Measurements from ENCODE around the gene TEDDM1. TPM values are rescaled to one million over a fixed set of nuclear protein-coding genes. Genes with fewer than 3 reads are reported as not detected.

TEDDM1 gene
- total RNA-seq, 6 experiments from 2014 or later = not detected

- DNase-seq = no peak
- Mint-ChIP-seq H3K4me3 (no peak overlapping the region), H3K27ac (no peak overlapping the region), H3K9me3 (no peaks in the 10 kb centered on the region), H3K27me3 (ENCODE audit: insufficient read depth) (peaks cover 10% of the 10 kb centered on the region), H3K4me1 (ENCODE audit: low read depth) (no peaks in the 10 kb centered on the region), H3K36me3 (ENCODE audit: low read depth) (no peaks in the 10 kb centered on the region)
- TF ChIP-seq CTCF (IDR thresholded peaks at IDR 0.05) = no peak
Measured at GRCh38 chr1:182430263-182431068, 30.0 kb upstream of the TEDDM1 start.

DNA sequence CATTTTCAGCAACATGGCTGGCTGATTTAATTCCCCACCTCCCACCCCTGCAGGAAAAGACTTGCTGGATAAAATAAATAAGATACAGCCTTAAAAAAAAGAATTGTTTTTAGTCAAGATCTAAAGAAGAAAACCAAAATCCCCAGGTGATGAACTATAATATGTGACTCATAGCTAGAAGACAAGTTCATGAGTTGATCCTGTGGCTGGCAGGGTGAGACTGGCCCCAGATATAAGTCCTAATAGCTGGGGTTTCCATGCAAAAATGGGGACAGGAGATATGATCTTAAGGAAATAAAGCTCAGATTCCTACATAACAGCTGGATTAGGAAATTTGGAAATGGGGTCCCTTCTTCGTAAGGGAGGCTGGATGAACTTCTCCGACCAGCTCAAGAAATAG is 27.6 kb upstream of the TEDDM1 start:
- no peak for DNase-seq
- Mint-ChIP-seq H3K4me1 (ENCODE audit: low read depth) (no peaks in the 10 kb centered on the region), H3K36me3 (ENCODE audit: low read depth) (no peaks in the 10 kb centered on the region), H3K4me3 (no peak overlapping the region), H3K9me3 (no peaks in the 10 kb centered on the region), H3K27ac (no peak overlapping the region), H3K27me3 (ENCODE audit: insufficient read depth) (peaks cover 10% of the 10 kb centered on the region)
- TF ChIP-seq CTCF (IDR thresholded peaks at IDR 0.05) = no peak

DNA sequence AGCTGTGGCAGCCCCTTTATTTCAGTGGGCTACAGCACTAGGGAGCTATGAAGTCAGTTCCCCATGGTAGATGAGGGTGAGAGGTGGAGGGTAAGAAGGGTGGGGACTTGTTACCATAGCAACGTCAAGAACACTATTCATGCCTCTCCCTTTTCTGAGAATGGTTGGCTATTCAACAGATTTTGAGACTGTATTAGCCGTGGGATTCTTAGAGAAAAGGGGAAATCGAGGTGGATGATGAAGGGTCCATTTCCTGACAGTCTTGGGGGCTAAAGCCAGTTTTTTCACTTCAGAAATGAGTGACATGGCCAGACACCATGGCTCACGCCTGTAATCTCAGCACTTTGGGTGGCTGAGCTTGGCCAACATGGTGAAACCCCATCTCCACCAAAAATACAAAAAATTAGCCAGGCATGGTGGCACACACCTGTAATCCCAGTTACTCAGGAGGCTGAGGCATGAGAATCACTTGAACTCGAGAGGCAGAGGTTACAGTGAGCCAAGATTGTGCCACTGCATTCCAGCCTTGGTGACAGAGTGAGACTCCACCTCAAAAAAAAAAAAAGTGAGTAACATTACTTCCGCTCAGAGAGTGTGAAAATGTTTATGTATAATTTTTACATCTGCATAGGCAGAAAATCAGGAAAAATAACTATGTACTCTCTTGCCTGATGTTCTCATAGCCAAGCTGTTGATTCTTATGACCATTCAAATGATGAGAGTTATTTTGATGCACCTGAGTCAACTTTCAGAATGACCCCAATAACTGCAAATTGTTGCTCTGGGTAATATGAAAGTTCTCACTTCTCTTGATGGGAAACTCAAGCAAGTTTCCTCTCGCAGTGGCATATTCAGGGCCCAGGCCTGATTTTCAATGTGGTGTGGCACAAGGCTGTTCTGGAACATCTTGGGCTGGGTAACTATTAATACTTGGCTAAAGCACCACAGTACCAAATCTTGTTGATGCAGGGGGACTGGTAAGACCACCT is 26.3 kb upstream of the TEDDM1 start:
- Mint-ChIP-seq H3K9me3 (no peaks in the 10 kb centered on the region), H3K27me3 (ENCODE audit: insufficient read depth) (peaks cover 10% of the 10 kb centered on the region), H3K27ac (no peak overlapping the region), H3K4me3 (no peak overlapping the region), H3K4me1 (ENCODE audit: low read depth) (no peaks in the 10 kb centered on the region), H3K36me3 (ENCODE audit: low read depth) (no peaks in the 10 kb centered on the region)
- no peak for DNase-seq
- no peak for TF ChIP-seq CTCF (IDR thresholded peaks at IDR 0.05)

GRCh38 chr1:182415789-182416188 is 15.3 kb upstream of the TEDDM1 start:
- H3K36me3 Mint-ChIP-seq (ENCODE audit: low read depth) = no peaks in the 10 kb centered on the region
- peaks cover 12% of the 10 kb centered on the region for H3K27me3 Mint-ChIP-seq (ENCODE audit: insufficient read depth)
- TF ChIP-seq CTCF (IDR thresholded peaks at IDR 0.05) = no peak
- H3K9me3 Mint-ChIP-seq = no peaks in the 10 kb centered on the region
- H3K4me3 Mint-ChIP-seq = no peak overlapping the region
- DNase-seq = no peak
- no peaks in the 10 kb centered on the region for H3K4me1 Mint-ChIP-seq (ENCODE audit: low read depth)
- H3K27ac Mint-ChIP-seq = no peak overlapping the region

GRCh38 chr1:182413969-182414368 is 13.5 kb upstream of the TEDDM1 start:
- no peak for TF ChIP-seq CTCF (IDR thresholded peaks at IDR 0.05)
- no peaks in the 10 kb centered on the region for H3K4me1 Mint-ChIP-seq (ENCODE audit: low read depth)
- no peak overlapping the region for H3K4me3 Mint-ChIP-seq
- H3K36me3 Mint-ChIP-seq (ENCODE audit: low read depth) = no peaks in the 10 kb centered on the region
- H3K27me3 Mint-ChIP-seq (ENCODE audit: insufficient read depth) = peaks cover 16% of the 10 kb centered on the region
- no peak overlapping the region for H3K27ac Mint-ChIP-seq
- H3K9me3 Mint-ChIP-seq = no peaks in the 10 kb centered on the region
- DNase-seq = no peak

Measured in HFFc6 (cell line).